Ovary (tissue), 3 donors: Measurements from ENCODE around the gene NKX2-4.

ENCODE experiments used
- CTCF ChIP-seq, 3 donors: fragments of 450-650 bp in 2 of 3; fragments of 200-600 bp in 1 of 3; IDR thresholded peaks; one replicate each; pipeline versions ENCODE4 v1.5.1 to v1.8.0; 2016 to 2022; ENCODE audit warnings: antibody characterized with exemption in 3 of 3, mild to moderate bottlenecking in 1 of 3
- EP300 ChIP-seq: sonication (generic); formaldehyde crosslinking; IDR thresholded peaks from one replicate; pipeline ENCODE4 v1.6.1; 2017; ENCODE audit warnings: antibody characterized with exemption
- donor health status: DM: no; HTN: no; CAD: no.

- TF ChIP-seq CTCF (IDR thresholded peaks at IDR 0.05) (no peak), EP300 (no peak)
These were observed 15.7 kb downstream of the NKX2-4 start for GRCh38 chr20:21381619-21382018.
